Neural cell (in vitro differentiated cells): ENCODE data around the gene CYP3A4. TPM values are rescaled to one million over a fixed set of nuclear protein-coding genes. Genes with fewer than 3 reads are reported as not detected.

ENCODE experiments used
- H2AFZ ChIP-seq: fragments of 200-600, 300-800 bp; sonication (generic), shearing (Covaris generic); 2 replicates; pipeline ENCODE4 v1.6.0; 2014; ENCODE audit warnings: low read depth, mild to moderate bottlenecking, antibody characterized with exemption, low read length, moderate library complexity
- H3F3A ChIP-seq: fragments of 200-600 bp; shearing (Covaris generic); 2 replicates; pipeline ENCODE4 v1.6.1; 2016; ENCODE audit warnings: mild to moderate bottlenecking, moderate library complexity, mixed read lengths, antibody characterized with exemption, low read length; ENCODE audit not compliant: insufficient read depth, poor library complexity, severe bottlenecking
- H3K27ac ChIP-seq: fragments of 200-600, 300-800 bp; sonication (generic), shearing (Covaris generic); 2 replicates; pipeline ENCODE4 v1.5.1; 2014; ENCODE audit warnings: mild to moderate bottlenecking, low read length, moderate library complexity
- H3K27me3 ChIP-seq: fragments of 300-800, 200-600 bp; sonication (generic), shearing (Covaris generic); 2 replicates; pipeline ENCODE4 v1.6.0; 2014; ENCODE audit warnings: mild to moderate bottlenecking, low read depth, low read length, moderate library complexity; ENCODE audit not compliant: insufficient read depth
- H3K36me3 ChIP-seq: fragments of 300-800, 200-600 bp; sonication (generic), shearing (Covaris generic); 2 replicates; pipeline ENCODE4 v1.5.1; 2014; ENCODE audit warnings: mild to moderate bottlenecking, antibody characterized with exemption, low read length, moderate library complexity; ENCODE audit not compliant: insufficient read depth
- H3K4me2 ChIP-seq: fragments of 300-800, 200-600 bp; sonication (generic), shearing (Covaris generic); 2 replicates; pipeline ENCODE4 v1.6.0; 2014; ENCODE audit warnings: mild to moderate bottlenecking, low read length
- H3K4me3 ChIP-seq: fragments of 300-800, 200-600 bp; sonication (generic), shearing (Covaris generic); 2 replicates; pipeline ENCODE4 v1.5.1; 2014; ENCODE audit warnings: mild to moderate bottlenecking, low read length, moderate library complexity
- H3K79me2 ChIP-seq: fragments of 200-600 bp; shearing (Covaris generic); replicated peaks from 2 replicates; pipeline ENCODE4 v1.6.0; 2014; ENCODE audit warnings: mild to moderate bottlenecking, low read length, moderate library complexity; ENCODE audit not compliant: insufficient read depth
- H3K9ac ChIP-seq: fragments of 300-800, 200-600 bp; sonication (generic), shearing (Covaris generic); 2 replicates; pipeline ENCODE4 v1.6.1; 2016; ENCODE audit warnings: mild to moderate bottlenecking, low read length, mixed read lengths
- H3K9me2 ChIP-seq: fragments of 200-600 bp; shearing (Covaris generic); 2 replicates; pipeline ENCODE4 v1.6.1; 2016; ENCODE audit warnings: mild to moderate bottlenecking, low read length, mixed read lengths; ENCODE audit not compliant: insufficient read depth
- H3K9me3 ChIP-seq: fragments of 200-600, 300-800 bp; sonication (generic), shearing (Covaris generic); 2 replicates; pipeline ENCODE4 v1.6.1; 2016; ENCODE audit warnings: mild to moderate bottlenecking, mixed run types, low read length, moderate library complexity, mixed read lengths
- H4K20me1 ChIP-seq: fragments of 200-600 bp; shearing (Covaris generic); 2 replicates; pipeline ENCODE4 v1.6.1; 2016; ENCODE audit warnings: mild to moderate bottlenecking, mixed run types; ENCODE audit not compliant: insufficient read depth
- EP300 ChIP-seq: fragments of 450-650 bp; conservative IDR thresholded peaks from 2 replicates; pipeline ENCODE4 v1.6.1; 2014; ENCODE audit warnings: antibody characterized with exemption, mild to moderate bottlenecking, moderate library complexity; ENCODE audit not compliant: poor library complexity, severe bottlenecking
- EZH2 ChIP-seq: fragments of 200-600, 300-800 bp; shearing (Covaris generic), sonication (generic); IDR thresholded peaks from 2 replicates; pipeline ENCODE4 v1.6.1; 2014; ENCODE audit warnings: antibody characterized with exemption, low read length, borderline replicate concordance, mild to moderate bottlenecking; ENCODE audit not compliant: insufficient read depth, poor library complexity, severe bottlenecking
- MXI1 ChIP-seq: fragments of 450-650 bp; conservative IDR thresholded peaks from 2 replicates; pipeline ENCODE4 v1.6.1; 2014; ENCODE audit warnings: antibody characterized with exemption, mild to moderate bottlenecking; ENCODE audit not compliant: poor library complexity, severe bottlenecking
- POLR2AphosphoS5 ChIP-seq: IDR thresholded peaks from 2 replicates; pipeline ENCODE4 v1.6.1; 2012
- RAD21 ChIP-seq: fragments of 450-650 bp; conservative IDR thresholded peaks from 2 replicates; pipeline ENCODE4 v1.6.1; 2014; ENCODE audit warnings: antibody characterized with exemption, mild to moderate bottlenecking, moderate library complexity
- SMC3 ChIP-seq: fragments of 450-650 bp; conservative IDR thresholded peaks from 2 replicates; pipeline ENCODE4 v1.6.1; 2014; ENCODE audit warnings: antibody characterized with exemption, mild to moderate bottlenecking, moderate library complexity; ENCODE audit not compliant: poor library complexity
- TAF1 ChIP-seq: IDR thresholded peaks from 2 replicates; pipeline ENCODE4 v1.6.1; 2012; ENCODE audit warnings: low read depth
- polyA plus RNA-seq: library from polyadenylated mRNA; depleted of rRNA; stranded (reverse); fragments of >200 nt; gene quantifications from 2 replicates; pipeline ENCODE4 v1.2.3, GENCODE V29; 2014
- TF ChIP-seq, protein P1 (sequence below): IDR thresholded peaks from 2 replicates; pipeline ENCODE4 v1.6.1; 2012; ENCODE audit warnings: borderline replicate concordance
- TF ChIP-seq, protein P2 (sequence below): fragments of 450-650 bp; IDR thresholded peaks from 2 replicates; pipeline ENCODE4 v1.5.1; 2014; ENCODE audit warnings: antibody characterized with exemption, mild to moderate bottlenecking, moderate library complexity; ENCODE audit not compliant: poor library complexity, severe bottlenecking

The CYP3A4 gene
- polyA plus RNA-seq, 1 donor from 2014 or later, result not detected

DNA sequence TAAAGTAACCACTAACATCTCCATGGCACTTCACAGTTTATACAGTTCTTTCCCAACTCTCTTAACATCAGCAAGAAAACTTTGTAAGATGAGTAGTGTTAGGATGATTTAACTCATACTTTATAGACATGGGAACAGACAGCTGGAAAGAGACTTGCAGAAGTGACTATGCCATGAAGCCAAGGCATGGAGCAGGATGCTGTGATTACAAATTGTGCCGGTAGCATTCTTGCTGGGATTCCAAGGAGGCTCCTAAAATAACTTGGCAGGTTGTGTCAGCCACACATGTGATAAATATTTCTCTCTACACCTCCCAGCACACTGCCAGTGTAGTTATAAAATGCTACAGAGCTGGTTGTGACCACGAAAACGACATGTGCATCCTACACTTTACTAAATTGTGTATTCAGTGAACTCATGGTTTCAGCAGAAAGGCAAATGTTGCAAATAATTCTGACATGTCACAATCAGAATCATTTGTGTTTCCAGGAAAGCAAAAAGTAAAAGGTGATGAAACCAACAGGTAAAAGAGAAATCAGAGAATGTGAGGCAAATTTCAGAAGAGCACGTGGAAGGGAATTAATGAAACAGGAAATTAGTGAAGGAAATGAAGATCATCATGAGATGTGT is 5.6 kb upstream of the CYP3A4 start:
- Histone ChIP-seq H3K4me3 (no peak overlapping the region), H3K79me2 (no peaks in the 10 kb centered on the region), H3F3A (no peaks in the 10 kb centered on the region), H3K27ac (no peak overlapping the region), H3K36me3 (no peaks in the 10 kb centered on the region), H2AFZ (no peak overlapping the region), H3K4me2 (no peak overlapping the region), H3K9me3 (no peaks in the 10 kb centered on the region), H3K9me2 (no peaks in the 10 kb centered on the region), H3K27me3 (no peaks in the 10 kb centered on the region), H4K20me1 (no peaks in the 10 kb centered on the region), H3K9ac (no peak overlapping the region)
- TF ChIP-seq, protein P1, sequence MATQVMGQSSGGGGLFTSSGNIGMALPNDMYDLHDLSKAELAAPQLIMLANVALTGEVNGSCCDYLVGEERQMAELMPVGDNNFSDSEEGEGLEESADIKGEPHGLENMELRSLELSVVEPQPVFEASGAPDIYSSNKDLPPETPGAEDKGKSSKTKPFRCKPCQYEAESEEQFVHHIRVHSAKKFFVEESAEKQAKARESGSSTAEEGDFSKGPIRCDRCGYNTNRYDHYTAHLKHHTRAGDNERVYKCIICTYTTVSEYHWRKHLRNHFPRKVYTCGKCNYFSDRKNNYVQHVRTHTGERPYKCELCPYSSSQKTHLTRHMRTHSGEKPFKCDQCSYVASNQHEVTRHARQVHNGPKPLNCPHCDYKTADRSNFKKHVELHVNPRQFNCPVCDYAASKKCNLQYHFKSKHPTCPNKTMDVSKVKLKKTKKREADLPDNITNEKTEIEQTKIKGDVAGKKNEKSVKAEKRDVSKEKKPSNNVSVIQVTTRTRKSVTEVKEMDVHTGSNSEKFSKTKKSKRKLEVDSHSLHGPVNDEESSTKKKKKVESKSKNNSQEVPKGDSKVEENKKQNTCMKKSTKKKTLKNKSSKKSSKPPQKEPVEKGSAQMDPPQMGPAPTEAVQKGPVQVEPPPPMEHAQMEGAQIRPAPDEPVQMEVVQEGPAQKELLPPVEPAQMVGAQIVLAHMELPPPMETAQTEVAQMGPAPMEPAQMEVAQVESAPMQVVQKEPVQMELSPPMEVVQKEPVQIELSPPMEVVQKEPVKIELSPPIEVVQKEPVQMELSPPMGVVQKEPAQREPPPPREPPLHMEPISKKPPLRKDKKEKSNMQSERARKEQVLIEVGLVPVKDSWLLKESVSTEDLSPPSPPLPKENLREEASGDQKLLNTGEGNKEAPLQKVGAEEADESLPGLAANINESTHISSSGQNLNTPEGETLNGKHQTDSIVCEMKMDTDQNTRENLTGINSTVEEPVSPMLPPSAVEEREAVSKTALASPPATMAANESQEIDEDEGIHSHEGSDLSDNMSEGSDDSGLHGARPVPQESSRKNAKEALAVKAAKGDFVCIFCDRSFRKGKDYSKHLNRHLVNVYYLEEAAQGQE, result no peak
- TF ChIP-seq RAD21 (no peak), MXI1 (no peak), SMC3 (no peak), POLR2AphosphoS5 (no peak), TAF1 (no peak), EZH2 (no peak), EP300 (no peak)
- TF ChIP-seq, protein P2, sequence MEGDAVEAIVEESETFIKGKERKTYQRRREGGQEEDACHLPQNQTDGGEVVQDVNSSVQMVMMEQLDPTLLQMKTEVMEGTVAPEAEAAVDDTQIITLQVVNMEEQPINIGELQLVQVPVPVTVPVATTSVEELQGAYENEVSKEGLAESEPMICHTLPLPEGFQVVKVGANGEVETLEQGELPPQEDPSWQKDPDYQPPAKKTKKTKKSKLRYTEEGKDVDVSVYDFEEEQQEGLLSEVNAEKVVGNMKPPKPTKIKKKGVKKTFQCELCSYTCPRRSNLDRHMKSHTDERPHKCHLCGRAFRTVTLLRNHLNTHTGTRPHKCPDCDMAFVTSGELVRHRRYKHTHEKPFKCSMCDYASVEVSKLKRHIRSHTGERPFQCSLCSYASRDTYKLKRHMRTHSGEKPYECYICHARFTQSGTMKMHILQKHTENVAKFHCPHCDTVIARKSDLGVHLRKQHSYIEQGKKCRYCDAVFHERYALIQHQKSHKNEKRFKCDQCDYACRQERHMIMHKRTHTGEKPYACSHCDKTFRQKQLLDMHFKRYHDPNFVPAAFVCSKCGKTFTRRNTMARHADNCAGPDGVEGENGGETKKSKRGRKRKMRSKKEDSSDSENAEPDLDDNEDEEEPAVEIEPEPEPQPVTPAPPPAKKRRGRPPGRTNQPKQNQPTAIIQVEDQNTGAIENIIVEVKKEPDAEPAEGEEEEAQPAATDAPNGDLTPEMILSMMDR, result no peak

DNA sequence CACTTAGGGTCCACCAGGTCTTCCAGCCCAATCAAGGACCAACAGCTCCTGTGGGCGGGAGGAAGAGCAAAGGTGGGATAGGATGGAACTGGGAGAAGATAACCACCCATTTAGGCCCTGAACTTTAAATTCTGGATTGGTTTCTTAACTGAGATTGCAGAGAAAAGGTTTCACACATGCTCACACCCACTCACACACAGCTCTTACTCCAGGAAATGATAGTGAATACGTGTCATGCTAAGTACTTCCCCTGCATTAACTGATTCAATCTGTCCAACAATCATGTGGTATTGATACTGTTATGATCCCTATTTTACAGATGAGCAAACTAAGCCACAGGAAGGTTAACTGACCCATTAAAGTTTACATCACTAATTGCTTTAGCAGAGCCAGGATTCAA is 4.6 kb upstream of the CYP3A4 start:
- no peak overlapping the region for H3K9ac ChIP-seq
- no peaks in the 10 kb centered on the region for H3F3A ChIP-seq
- H3K27ac ChIP-seq, result no peak overlapping the region
- H3K4me2 ChIP-seq, result no peak overlapping the region
- no peaks in the 10 kb centered on the region for H3K9me3 ChIP-seq
- H3K79me2 ChIP-seq, result no peaks in the 10 kb centered on the region
- no peaks in the 10 kb centered on the region for H3K9me2 ChIP-seq
- no peak overlapping the region for H3K4me3 ChIP-seq
- H3K27me3 ChIP-seq, result no peaks in the 10 kb centered on the region
- no peak overlapping the region for H2AFZ ChIP-seq
- no peak for TF ChIP-seq RAD21
- TF ChIP-seq, protein P1, result no peak
- no peak for TF ChIP-seq SMC3
- TF ChIP-seq, protein P2, result no peak
- no peak for TF ChIP-seq EP300
- no peak for TF ChIP-seq EZH2
- no peak for TF ChIP-seq MXI1
- no peak for TF ChIP-seq TAF1
- no peak for TF ChIP-seq POLR2AphosphoS5
- H4K20me1 ChIP-seq, result no peaks in the 10 kb centered on the region
- H3K36me3 ChIP-seq, result no peaks in the 10 kb centered on the region
